ENCODE measurements around the gene NUDT4.
"Not testable (repeated sequence)": the region's sequence is repeated elsewhere in the genome, so short reads cannot be mapped to it uniquely, and the experiment has no call there.

Gene NUDT4

GRCh38 chr12:93429852-93430251 is 52.1 kb downstream of the NUDT4 start:
- DNase-seq, result no peak

DNA sequence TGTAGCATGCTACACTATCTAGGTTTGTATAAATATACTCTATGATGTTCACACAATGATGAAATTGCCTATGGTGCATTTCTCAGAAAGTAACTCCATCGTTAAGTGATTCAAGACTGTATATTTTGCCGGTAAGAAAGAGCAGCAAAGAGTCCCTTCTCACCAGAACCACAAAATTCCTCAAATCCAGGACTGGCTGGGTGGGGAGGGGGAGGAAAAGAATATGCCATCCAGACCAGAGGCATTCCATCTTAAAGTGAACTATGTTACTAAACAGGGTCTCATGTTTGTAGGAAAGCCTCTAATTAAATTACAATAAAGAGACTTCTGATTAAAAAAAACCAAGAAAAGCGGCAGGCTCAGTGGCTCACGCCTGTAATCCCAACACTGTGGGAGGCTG is 52.6 kb downstream of the NUDT4 start:
- no peak for DNase-seq

- not testable (repeated sequence) for DNase-seq
Observed at GRCh38 chr12:93432031-93432430, 54.3 kb downstream of the NUDT4 start.

DNA sequence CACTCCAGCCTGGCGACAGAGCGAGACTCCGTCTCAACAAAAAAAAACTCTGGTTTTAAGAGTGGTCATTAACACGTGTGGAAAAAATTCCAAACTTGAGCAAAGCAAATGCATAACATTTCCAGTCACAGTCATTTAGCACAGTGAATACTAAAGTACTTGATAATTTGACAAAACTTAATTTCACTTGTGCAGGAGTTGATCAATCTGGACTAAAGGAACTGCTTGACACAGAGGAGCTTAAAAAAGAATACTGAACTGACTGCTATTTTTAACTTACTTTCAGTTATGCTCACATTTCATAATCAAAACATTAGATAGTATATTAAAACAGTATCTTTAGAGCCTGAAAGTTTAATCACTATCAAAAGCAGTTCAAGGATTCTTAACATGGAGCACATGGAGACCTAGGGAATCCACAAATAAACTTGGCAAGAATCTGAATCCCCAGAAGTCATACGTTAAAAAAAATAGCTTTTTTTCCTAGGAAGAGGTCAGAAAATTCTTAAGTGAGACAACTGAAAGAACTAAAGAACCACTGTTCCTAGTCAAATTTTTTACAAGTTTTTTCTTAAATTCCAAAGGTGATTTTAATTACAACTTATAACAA is 56.6 kb downstream of the NUDT4 start:
- no peak for DNase-seq

GRCh38 chr12:93438266-93439050 is 60.7 kb downstream of the NUDT4 start:
- DNase-seq, result no peak

DNA sequence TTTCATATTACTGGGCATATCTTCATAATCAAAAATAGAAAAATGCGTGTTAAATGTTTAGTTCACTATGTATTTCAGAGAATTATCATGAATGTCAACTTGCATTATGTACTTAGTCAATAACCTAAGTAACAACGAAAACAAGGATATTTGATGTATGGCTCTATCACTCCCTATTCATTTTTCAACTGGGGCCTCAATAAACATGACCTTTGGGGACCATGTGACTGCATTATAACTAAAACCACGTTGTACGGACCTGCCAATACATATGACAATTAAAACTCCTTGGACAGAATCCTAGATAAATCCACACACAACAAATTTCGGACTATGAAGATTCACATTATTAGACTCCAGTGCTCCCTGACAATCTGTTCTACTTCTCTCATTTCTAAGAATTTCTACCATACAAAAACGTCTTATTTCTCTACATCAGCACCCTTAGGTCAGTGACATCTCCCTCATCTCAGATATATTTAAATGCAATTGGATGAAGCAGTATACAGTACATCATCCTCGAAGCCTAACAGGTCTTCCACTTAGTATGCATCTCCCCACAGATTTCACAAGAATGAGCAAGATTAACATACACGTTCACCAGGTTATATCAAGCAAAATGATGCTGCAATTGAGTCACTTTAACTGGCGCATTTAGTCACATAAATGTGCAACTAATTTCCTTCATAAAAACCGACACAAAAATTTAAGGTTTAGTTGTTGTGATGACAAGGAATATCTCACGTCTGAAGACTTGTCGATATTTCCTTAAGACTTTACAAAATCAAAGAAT is 62.5 kb downstream of the NUDT4 start:
- DNase-seq, result no peak

DNA sequence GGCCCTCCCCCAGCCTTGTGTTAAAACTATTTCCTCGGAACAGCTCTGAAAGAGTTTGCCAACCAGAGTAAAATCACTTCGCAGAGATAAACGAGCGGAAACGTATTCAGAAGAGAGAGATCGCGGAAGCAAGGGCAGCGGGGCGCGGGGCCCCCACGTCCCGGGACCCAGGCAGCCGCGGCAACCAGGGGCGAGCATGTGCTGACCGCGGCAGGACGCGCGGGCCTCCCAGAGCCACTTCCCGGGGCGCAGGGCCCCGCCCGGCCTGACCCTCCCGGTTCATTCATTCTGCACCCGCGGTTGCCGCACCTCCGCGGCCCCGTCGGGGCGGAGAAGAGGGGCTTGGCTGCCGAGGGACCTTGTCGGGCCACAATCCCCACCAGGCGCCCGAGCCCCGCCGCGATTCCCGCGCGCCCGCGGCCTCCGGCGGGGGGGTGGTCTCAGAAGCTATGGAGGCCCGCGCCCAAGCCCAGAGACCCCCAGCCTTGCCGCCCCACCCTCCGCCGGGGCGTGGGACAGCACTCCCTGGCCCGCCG is 63.4 kb downstream of the NUDT4 start:
- DNase-seq, result peak; percentile 73

GRCh38 chr12:93441617-93442410 is 64.1 kb downstream of the NUDT4 start, which contains the start of gene UBE2N:
Gene UBE2N (minus strand): TSS chr12:93441947. CDS start chr12:93441884, 63 bp downstream.
- DNase-seq, result peak; percentile 98

DNA sequence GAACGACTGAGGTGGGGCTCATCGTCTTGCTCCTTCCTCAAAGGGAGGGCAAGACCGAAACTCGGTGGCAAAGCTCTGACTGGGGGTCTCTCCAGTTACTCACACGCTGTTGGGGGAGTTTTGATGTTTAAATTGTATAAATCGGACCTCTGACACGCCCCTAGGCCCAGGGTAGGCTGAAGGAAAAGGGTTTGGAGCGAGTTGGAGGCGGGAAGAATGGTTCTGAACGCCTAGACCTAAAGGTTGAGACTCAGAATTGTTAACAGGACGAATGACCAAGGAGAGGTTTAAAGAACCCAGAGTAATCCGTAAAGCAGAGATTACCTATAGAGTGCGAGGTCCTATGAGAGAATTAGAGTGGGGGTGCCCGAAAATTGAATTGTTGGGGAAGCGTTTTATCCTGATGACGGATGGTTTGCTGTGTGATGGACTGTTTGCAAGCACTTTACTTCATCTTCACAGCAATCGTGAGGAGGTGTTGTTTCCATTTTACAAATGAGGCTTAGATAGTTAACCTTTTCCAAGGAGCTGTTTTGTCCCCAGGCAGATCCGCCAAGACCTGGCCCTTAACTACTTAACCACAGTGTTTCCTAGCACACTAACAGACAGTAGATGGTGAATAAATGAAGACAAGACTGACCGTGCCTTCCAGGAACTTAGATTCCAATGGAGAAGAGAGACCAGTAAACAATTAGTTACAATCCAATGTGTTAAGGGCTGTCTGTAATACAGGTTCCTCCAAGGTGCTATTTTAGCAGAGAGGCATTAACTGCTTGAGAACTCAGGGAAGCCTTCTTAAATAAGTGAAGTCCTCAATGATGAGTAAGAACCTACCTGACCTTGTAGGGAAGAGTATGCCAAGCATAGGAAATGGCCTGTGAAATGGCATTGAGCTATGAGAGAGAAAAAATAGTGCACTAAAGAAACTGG is 65.0 kb downstream of the NUDT4 start:
- no peak for DNase-seq

DNA sequence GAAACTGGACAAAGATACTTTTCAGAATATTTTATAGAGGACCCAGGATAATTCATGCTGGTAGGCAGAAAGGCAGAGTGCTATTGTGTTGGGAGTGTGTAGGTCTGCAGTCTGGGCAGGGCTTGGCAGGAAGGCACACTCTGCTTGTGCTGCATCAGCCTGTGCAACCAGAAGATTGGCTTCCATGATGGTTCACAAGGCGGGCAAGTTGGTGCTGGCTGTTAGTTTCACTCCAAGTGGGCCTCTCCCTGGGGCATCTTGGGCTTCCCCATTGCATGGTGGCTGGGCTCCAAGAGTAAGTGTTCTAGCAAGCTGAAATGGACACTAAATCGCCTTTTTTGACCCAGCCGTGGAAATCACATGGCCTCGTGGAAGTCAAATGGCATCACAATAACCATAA is 65.9 kb downstream of the NUDT4 start:
- DNase-seq, result no peak

DNA sequence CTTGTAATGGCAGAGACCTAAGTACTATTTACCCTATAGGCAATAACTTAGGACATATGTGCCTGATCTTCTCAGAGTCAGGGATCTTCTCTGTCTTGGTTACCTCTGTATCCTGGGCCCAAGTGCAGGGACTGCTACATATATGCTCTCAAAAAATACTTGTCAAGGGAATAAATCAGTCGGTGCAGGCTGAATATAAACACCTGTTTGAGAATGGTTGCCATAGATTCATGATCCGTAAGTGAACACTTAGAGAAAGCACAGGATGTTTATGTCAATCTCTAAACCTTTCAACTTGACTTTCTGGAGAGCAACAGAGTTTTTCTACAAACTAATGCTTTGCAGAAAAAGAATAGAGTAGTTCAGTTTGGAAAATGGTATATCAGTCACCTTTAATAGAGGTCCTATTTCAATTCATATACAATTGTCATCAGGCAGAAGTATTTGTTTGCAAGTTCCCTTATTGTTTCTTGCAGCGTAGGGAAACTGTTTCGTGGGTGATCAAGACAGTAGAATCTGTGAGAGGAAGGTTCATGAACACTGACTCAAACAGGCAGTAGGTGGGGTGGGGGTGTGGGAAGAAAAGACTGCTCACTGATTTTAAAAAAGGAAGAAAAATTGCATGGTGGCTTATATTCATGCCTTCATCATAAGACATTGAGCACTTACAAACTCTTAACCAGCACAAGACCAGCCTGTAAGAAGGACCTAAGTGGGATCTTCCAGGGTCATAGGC is 70.0 kb downstream of the NUDT4 start:
- no peak for DNase-seq

DNA sequence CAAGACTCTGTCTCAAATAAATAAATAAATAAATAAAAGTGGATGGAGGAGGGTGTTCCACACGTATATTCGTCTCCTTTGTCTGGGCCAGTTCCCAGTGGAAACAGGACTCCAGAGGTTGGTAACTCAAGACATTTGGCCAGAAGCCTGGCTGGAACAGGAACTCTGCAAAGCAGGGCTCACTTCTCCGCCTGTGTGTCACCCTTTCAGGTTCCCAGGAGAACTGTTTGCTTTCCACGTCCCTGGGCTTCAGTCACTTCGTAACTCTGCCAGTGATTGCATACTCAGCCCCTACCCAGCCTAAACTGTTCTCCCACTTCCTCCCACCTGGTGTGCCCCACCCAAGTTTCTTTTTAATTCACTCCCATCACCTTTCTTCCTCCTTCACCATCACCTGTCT is 71.1 kb downstream of the NUDT4 start:
- no peak for DNase-seq

- no peak for DNase-seq
Observed at GRCh38 chr12:93449277-93449676, 71.6 kb downstream of the NUDT4 start.

DNA sequence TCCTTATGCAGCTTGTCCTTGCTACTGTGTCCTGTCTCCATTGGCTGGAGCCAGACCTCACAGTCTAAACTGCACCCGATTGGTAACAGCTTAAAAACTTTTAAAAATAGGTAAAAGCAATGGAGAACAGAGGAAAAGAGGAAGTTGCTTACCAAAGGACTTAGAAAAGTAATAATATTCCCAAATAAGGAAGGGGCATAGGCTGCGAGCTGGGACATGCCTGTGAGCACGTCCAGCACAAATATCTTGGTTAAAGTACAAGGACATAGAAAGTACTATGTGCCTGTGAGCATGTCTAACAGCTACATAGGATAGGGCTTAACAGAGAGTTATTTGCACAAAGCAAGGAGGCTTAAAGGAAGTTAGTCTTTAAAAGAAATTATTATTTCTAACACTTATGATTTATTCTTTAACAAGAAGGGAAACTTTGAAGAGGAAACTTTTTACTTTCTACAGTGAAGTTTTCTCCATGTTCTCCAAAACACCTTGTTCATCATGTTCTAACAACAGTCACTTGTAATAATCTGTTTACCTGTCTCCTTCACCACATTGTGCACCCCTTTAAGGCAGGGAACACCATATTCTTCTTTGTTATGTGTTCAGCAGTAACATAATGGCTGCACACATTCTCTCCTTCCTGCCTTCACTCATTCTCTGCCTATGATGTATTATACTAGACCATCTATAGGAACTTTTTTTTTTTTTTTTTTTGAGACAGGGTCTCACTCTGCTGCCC is 73.9 kb downstream of the NUDT4 start:
- no peak for DNase-seq

DNA sequence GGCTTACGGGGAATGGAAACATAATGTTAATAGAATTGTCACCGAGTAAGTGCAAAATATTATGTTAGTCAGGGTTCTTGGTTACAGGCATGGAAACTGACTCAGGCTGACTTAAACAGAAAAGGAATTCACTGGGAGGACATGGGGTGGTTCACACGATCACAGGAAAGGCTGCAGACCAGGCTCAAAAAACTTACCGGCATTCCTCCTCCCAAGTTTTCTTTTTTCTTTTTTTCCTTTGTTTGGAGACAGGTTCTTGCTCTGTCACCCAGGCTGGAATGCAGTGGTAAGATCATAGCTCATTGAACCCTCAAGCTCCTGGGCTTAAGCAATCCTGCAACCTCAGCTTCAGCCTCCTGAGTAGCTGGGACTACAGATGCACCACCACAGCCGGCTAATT is 75.9 kb downstream of the NUDT4 start:
- DNase-seq, result no peak

- no peak for DNase-seq
Observed at GRCh38 chr12:93456077-93456476, 78.4 kb downstream of the NUDT4 start.
